NT2/D1 (cell line): Measurements from ENCODE around the gene APOF.

Source experiments
- YY1 ChIP-seq: IDR thresholded peaks from 2 replicates; pipeline ENCODE4 v1.6.1; 2011; ENCODE audit not compliant: insufficient read length, insufficient read depth
- ZNF274 ChIP-seq: IDR thresholded peaks from 2 replicates; pipeline ENCODE4 v1.6.1; 2011; ENCODE audit warnings: mild to moderate bottlenecking, low read depth, low read length

DNA sequence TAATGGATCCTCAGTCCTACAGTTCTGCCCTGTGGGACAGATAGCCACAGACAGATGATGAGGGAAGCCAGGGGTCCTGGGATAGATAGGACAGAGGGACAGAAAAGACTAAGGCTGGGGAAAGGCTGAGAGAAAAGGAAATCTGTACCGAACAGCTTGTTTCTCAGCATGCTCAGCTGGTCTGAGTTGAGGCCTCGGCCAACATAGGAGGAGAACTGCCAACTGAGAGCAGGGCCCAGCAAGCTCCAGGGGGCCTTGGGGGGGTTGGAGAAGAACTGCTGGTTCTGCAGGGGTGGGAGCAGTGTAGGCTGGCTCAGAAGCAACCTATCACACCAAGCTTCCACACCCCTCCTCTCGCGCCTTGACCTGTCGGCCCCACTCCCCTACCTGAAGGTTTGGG lies 13.9 kb downstream of the APOF start:
- TF ChIP-seq ZNF274 (no peak), YY1 (no peak)
